ENCODE results near the gene S100A6. TPM values are rescaled to one million over a fixed set of nuclear protein-coding genes. Genes with fewer than 3 reads are reported as not detected.
"Not testable (repeated sequence)": the region's sequence is repeated elsewhere in the genome, so short reads cannot be mapped to it uniquely, and the experiment has no call there.

Gene S100A6
- total RNA-seq, 2 donors from 2014 or later: 303 to 331 TPM

- DNase-seq: no peak
- H3K27ac Mint-ChIP-seq: peak overlapping the region; percentile 6
- ATAC-seq: no peak
- H3K4me1 Mint-ChIP-seq: peaks cover 31% of the 10 kb centered on the region
- H3K9me3 ChIP-seq (ENCODE audit: control insufficient read depth, low read length, poor library complexity, severe bottlenecking): no peaks in the 10 kb centered on the region
- no peaks in the 10 kb centered on the region for H3K27me3 Mint-ChIP-seq
- H3K36me3 Mint-ChIP-seq (ENCODE audit: low read depth): no peaks in the 10 kb centered on the region
- no peak overlapping the region for H3K4me3 Mint-ChIP-seq
Measured at GRCh38 chr1:153570874-153571273, 35.1 kb upstream of the S100A6 start.

- Mint-ChIP-seq H3K4me3 (no peak overlapping the region), H3K27me3 (no peaks in the 10 kb centered on the region), H3K36me3 (ENCODE audit: low read depth) (no peaks in the 10 kb centered on the region), H3K4me1 (peaks cover 34% of the 10 kb centered on the region), H3K27ac (no peak overlapping the region)
- H3K9me3 ChIP-seq (ENCODE audit: control insufficient read depth, low read length, poor library complexity, severe bottlenecking): no peaks in the 10 kb centered on the region
- DNase-seq (no peak), ATAC-seq (no peak)
Measured at GRCh38 chr1:153569465-153569864, 33.7 kb upstream of the S100A6 start.

GRCh38 chr1:153568367-153569099 lies 32.7 kb upstream of the S100A6 start:
- Mint-ChIP-seq H3K27ac (peak overlapping the region; percentile 69), H3K27me3 (no peaks in the 10 kb centered on the region), H3K4me3 (peak overlapping the region; percentile 79), H3K36me3 (ENCODE audit: low read depth) (no peaks in the 10 kb centered on the region), H3K4me1 (peaks cover 34% of the 10 kb centered on the region)
- ATAC-seq (peak; percentile 50), DNase-seq (peak; percentile 67 to 71 (median 68))
- H3K9me3 ChIP-seq (ENCODE audit: control insufficient read depth, low read length, poor library complexity, severe bottlenecking): no peaks in the 10 kb centered on the region

GRCh38 chr1:153567621-153568366 lies 32.0 kb upstream of the S100A6 start:
- Mint-ChIP-seq H3K4me3 (peak overlapping the region; percentile 41), H3K36me3 (ENCODE audit: low read depth) (no peaks in the 10 kb centered on the region), H3K27ac (peak overlapping the region; percentile 69), H3K27me3 (no peaks in the 10 kb centered on the region), H3K4me1 (peaks cover 30% of the 10 kb centered on the region)
- H3K9me3 ChIP-seq (ENCODE audit: control insufficient read depth, low read length, poor library complexity, severe bottlenecking): no peaks in the 10 kb centered on the region
- no peak for DNase-seq
- ATAC-seq: no peak

GRCh38 chr1:153566414-153567371 lies 30.9 kb upstream of the S100A6 start:
- H3K4me1 Mint-ChIP-seq: peaks cover 27% of the 10 kb centered on the region
- H3K36me3 Mint-ChIP-seq (ENCODE audit: low read depth): no peaks in the 10 kb centered on the region
- H3K9me3 ChIP-seq (ENCODE audit: control insufficient read depth, low read length, poor library complexity, severe bottlenecking): no peaks in the 10 kb centered on the region
- DNase-seq: peak; percentile 41 to 77 (median 58)
- peak overlapping the region; percentile 76 for H3K4me3 Mint-ChIP-seq
- ATAC-seq: peak; percentile 87
- H3K27me3 Mint-ChIP-seq: no peaks in the 10 kb centered on the region
- H3K27ac Mint-ChIP-seq: peak overlapping the region; percentile 96

DNA sequence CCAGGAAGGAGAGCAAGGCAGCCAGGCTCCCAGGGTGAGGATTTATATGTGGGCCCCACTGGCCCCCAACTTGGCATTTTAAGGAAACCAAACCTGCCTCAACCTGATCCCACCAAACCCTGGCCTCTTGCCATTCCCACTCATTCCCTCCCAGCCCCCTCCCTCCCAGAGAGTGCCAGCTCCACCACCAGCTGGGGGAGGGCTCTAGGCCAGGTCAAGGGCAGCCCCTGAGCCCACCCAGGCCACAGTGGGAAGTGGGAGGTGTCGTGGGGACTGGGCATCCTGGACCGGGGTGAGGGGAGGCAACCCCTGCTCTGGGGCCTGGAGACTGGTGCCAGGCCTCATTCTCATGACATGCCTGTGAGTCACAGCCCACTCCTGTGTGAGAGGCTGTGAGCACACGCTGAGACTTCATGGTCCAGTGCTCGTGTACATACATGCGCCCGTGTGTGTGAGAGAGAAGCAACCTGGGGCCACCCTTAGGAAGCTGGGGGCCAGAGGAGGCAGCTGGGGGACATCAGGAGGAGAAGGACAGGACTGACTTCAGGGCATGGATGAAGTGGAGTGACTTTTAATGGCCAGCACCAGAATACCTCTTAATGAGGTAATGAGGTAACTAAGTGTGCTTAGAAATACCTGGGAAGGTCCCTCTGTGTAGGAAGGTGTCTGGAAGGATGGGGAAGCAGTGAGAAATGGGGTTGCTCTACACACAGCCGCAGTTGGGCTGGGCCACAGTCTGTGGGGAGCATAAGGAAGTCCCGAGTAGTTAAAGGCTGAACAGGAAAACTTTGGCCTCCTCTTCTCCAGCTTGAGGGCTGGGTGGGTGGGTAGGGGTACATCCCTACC lies 30.0 kb upstream of the S100A6 start, which contains the start of gene S100A2:
Gene S100A2, minus strand, starts transcription at position 316 of the 846 bp plus-strand sequence. CDS start 1,967 bp downstream, outside the sequence.
- DNase-seq (no peak), ATAC-seq (peak; percentile 59)
- no peaks in the 10 kb centered on the region for H3K9me3 ChIP-seq (ENCODE audit: control insufficient read depth, low read length, poor library complexity, severe bottlenecking)
- H3K4me1 Mint-ChIP-seq: peaks cover 27% of the 10 kb centered on the region
- peak within 1 kb of the TSS; percentile 96 for H3K27ac Mint-ChIP-seq
- H3K36me3 Mint-ChIP-seq (ENCODE audit: low read depth): no peaks in the 10 kb centered on the region
- H3K27me3 Mint-ChIP-seq: no peaks in the 10 kb centered on the region
- H3K4me3 Mint-ChIP-seq: peak within 1 kb of the TSS; percentile 76

DNA sequence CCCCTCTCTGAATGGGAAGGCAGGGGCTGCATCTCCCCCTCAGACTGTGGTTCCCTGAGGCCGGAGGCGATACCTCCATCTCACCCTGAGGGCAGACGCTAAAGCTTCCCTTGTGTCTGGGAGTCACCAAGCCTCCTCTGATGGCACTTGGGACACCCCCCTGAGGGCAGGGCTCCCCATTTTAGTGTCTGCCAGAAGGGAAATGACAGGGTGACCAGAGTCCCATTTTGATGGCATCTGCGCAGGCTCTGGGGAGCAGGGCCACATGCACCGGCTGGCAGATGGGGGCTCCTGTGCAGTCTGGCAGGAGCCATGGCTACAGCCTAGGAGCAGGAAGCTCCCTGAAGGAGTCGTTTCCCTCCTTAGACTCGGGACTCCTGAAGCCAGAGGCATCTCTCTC lies 28.2 kb upstream of the S100A6 start:
- Mint-ChIP-seq H3K27me3 (no peaks in the 10 kb centered on the region), H3K36me3 (ENCODE audit: low read depth) (no peaks in the 10 kb centered on the region), H3K4me3 (no peak overlapping the region), H3K4me1 (peaks cover 24% of the 10 kb centered on the region), H3K27ac (no peak overlapping the region)
- no peak for DNase-seq
- ATAC-seq: no peak
- H3K9me3 ChIP-seq (ENCODE audit: control insufficient read depth, low read length, poor library complexity, severe bottlenecking): no peaks in the 10 kb centered on the region

- Mint-ChIP-seq H3K27ac (no peak overlapping the region), H3K36me3 (ENCODE audit: low read depth) (no peaks in the 10 kb centered on the region), H3K4me3 (no peak overlapping the region), H3K4me1 (peaks cover 20% of the 10 kb centered on the region), H3K27me3 (no peaks in the 10 kb centered on the region)
- ATAC-seq (no peak), DNase-seq (no peak)
- H3K9me3 ChIP-seq (ENCODE audit: control insufficient read depth, low read length, poor library complexity, severe bottlenecking): no peaks in the 10 kb centered on the region
Measured at GRCh38 chr1:153563483-153563901, 27.7 kb upstream of the S100A6 start.

GRCh38 chr1:153562021-153562420 lies 26.2 kb upstream of the S100A6 start:
- not testable (repeated sequence) for H3K27ac Mint-ChIP-seq; H3K4me3 Mint-ChIP-seq; ATAC-seq; H3K27me3 Mint-ChIP-seq; H3K9me3 ChIP-seq (ENCODE audit: control insufficient read depth, low read length, poor library complexity, severe bottlenecking); H3K36me3 Mint-ChIP-seq (ENCODE audit: low read depth); DNase-seq
- peaks cover 11% of the 10 kb centered on the region for H3K4me1 Mint-ChIP-seq

DNA sequence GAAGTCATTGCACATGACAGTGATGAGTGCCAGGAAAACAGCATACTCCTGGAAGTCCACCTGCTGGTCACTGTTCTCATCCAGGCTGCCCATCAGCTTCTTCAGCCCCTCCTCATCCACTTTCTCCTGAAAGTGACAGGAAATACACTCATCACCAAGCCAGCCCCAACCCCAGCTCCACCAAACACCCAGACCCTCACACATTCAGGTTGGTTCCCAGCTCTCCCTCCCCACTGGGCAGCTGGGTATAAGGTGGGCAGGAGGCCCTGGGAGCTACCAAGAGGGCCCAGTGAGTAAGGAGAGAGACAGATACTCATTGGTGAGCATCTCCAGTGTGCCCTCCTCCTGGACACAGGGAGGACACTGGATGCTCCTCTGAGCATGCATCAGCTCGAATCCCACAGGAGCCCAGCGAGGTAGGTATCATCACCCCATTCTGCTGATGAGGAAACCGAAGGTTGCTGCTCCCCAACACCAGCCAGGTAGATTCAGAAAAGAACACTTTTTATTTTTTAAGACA lies 25.7 kb upstream of the S100A6 start:
- no peaks in the 10 kb centered on the region for H3K27me3 Mint-ChIP-seq
- no peak for DNase-seq
- ATAC-seq: no peak

GRCh38 chr1:153560771-153561465 lies 25.1 kb upstream of the S100A6 start:
- Mint-ChIP-seq H3K4me3 (no peak overlapping the region), H3K4me1 (peaks cover 3% of the 10 kb centered on the region), H3K36me3 (ENCODE audit: low read depth) (no peaks in the 10 kb centered on the region), H3K27ac (no peak overlapping the region), H3K27me3 (no peaks in the 10 kb centered on the region)
- no peak for ATAC-seq
- H3K9me3 ChIP-seq (ENCODE audit: control insufficient read depth, low read length, poor library complexity, severe bottlenecking): no peaks in the 10 kb centered on the region
- no peak for DNase-seq

More for the DNA sequence above, 25.7 kb upstream of the S100A6 start:
- H3K36me3 Mint-ChIP-seq (ENCODE audit: low read depth): no peaks in the 10 kb centered on the region
- H3K4me1 Mint-ChIP-seq: peaks cover 6% of the 10 kb centered on the region
- H3K27ac Mint-ChIP-seq: no peak overlapping the region
- no peaks in the 10 kb centered on the region for H3K9me3 ChIP-seq (ENCODE audit: control insufficient read depth, low read length, poor library complexity, severe bottlenecking)
- no peak overlapping the region for H3K4me3 Mint-ChIP-seq
